Parathyroid adenoma (tissue), 2 donors: ENCODE measurements around the gene TNXB.

ENCODE experiments used
- H2AFZ ChIP-seq: fragments of 300-600 bp; sonication (generic); one replicate; pipeline ENCODE4 v1.7.0; 2017; ENCODE audit warnings: antibody characterized with exemption, mild to moderate bottlenecking
- H3K27ac ChIP-seq: fragments of 300-600 bp; sonication (generic); one replicate; pipeline ENCODE4 v1.7.0; 2017
- H3K27me3 ChIP-seq: fragments of 300-600 bp; sonication (generic); one replicate; pipeline ENCODE4 v1.7.0; 2017; ENCODE audit warnings: low read length; ENCODE audit not compliant: control insufficient read depth, insufficient read depth
- H3K36me3 ChIP-seq: fragments of 300-600 bp; sonication (generic); one replicate; pipeline ENCODE4 v1.7.0; 2017; ENCODE audit warnings: low read length; ENCODE audit not compliant: control insufficient read depth, insufficient read depth
- H3K4me1 ChIP-seq: fragments of 300-600 bp; sonication (generic); one replicate; pipeline ENCODE4 v1.7.0; 2017; ENCODE audit warnings: control low read depth
- H3K4me2 ChIP-seq: fragments of 300-600 bp; sonication (generic); one replicate; pipeline ENCODE4 v1.7.0; 2017; ENCODE audit warnings: low read length
- H3K4me3 ChIP-seq: fragments of 300-600 bp; sonication (generic); one replicate; pipeline ENCODE4 v1.7.0; 2017; ENCODE audit warnings: low read depth, low read length
- H3K79me2 ChIP-seq: fragments of 300-600 bp; sonication (generic); one replicate; pipeline ENCODE4 v1.7.0; 2017; ENCODE audit warnings: control low read depth
- H3K9ac ChIP-seq: fragments of 300-600 bp; sonication (generic); one replicate; pipeline ENCODE4 v1.7.0; 2017; ENCODE audit warnings: mild to moderate bottlenecking
- H3K9me3 ChIP-seq: fragments of 300-600 bp; sonication (generic); one replicate; pipeline ENCODE4 v1.7.0; 2017; ENCODE audit warnings: low read length; ENCODE audit not compliant: control insufficient read depth
- TF ChIP-seq, protein P1 (sequence below): fragments of 300-600 bp; sonication (generic); IDR thresholded peaks from one replicate; pipeline ENCODE4 v1.7.0; 2017; ENCODE audit warnings: antibody characterized with exemption, mild to moderate bottlenecking
- donor health status: primary hyperparathyroidism.

Gene TNXB

DNA sequence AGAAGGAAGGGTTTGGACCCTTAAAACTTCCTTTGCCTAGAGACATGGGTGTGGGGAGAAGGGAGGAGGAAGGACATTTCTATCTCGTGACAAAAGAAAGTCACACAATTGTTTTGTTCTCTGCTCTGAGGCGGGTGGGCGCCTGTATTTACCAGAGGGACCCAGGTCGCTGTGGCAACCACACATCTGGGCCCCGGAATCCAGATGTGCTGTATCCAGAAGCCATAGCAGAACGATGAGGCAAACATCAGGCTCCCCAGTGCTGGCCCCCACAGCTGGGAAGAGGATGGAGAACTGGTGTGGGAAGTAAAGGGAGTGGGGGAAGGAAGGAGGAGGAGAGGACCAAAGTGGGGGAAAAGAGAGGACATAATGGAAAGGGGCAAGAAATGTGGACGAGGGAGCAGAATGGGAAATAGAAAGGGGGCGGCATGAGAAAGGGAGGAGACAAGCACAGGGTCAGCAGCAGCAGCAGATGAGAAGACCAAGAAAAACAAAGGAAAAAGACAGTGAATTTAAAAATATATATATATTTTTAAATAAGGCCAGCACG, 3.4 kb upstream of the TNXB start:
- Histone ChIP-seq H3K4me1 (peaks cover 6% of the 10 kb centered on the region), H3K27ac (peak overlapping the region; percentile 60), H3K9ac (no peak overlapping the region)

DNA sequence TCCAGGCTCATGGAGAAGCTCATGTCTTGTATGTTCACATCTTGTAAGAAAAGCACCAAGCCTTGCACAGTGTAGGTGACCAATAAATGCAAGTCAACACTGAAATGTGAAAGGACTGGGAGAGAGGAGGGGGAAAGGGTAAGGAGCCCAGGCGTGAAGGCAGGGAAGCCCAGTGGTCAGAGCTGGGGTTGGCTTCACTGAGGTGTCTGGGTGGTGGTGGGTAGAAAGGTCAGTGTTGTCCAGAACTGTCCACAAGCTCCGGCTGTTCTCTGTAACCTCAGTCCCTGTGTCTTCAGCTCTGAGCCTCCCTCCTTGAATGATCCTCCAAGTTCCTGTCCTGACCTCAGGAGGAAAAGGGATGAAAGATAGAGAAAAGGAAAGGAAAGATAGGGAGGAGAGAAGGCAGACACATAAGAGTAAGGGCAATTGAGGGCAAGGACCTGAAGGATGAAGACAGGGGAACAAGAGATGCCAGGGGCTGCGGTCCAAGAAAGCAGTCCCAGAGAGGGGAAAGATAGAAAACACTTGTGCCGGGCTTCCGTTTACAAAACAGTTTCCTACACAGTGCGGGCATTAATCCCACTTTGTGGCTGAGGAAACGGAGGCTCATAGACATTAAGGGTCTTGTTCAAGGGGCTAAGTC, 2.4 kb upstream of the TNXB start:
- Histone ChIP-seq H3K9ac (no peak overlapping the region), H3K27me3 (no peaks in the 10 kb centered on the region), H3K79me2 (no peaks in the 10 kb centered on the region), H3K4me1 (peaks cover 7% of the 10 kb centered on the region), H3K4me2 (no peak overlapping the region), H3K27ac (peak overlapping the region; percentile 60), H3K9me3 (no peaks in the 10 kb centered on the region), H3K36me3 (no peaks in the 10 kb centered on the region), H2AFZ (no peak overlapping the region), H3K4me3 (no peak overlapping the region)
- TF ChIP-seq, protein P1, sequence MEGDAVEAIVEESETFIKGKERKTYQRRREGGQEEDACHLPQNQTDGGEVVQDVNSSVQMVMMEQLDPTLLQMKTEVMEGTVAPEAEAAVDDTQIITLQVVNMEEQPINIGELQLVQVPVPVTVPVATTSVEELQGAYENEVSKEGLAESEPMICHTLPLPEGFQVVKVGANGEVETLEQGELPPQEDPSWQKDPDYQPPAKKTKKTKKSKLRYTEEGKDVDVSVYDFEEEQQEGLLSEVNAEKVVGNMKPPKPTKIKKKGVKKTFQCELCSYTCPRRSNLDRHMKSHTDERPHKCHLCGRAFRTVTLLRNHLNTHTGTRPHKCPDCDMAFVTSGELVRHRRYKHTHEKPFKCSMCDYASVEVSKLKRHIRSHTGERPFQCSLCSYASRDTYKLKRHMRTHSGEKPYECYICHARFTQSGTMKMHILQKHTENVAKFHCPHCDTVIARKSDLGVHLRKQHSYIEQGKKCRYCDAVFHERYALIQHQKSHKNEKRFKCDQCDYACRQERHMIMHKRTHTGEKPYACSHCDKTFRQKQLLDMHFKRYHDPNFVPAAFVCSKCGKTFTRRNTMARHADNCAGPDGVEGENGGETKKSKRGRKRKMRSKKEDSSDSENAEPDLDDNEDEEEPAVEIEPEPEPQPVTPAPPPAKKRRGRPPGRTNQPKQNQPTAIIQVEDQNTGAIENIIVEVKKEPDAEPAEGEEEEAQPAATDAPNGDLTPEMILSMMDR: no peak

More for the DNA sequence above, 3.4 kb upstream of the TNXB start:
- no peak overlapping the region for H3K4me2 ChIP-seq
- H3K27me3 ChIP-seq: no peaks in the 10 kb centered on the region
- no peaks in the 10 kb centered on the region for H3K9me3 ChIP-seq
- H3K36me3 ChIP-seq: no peaks in the 10 kb centered on the region
- H2AFZ ChIP-seq: no peak overlapping the region
- TF ChIP-seq, protein P1: no peak
- no peak overlapping the region for H3K4me3 ChIP-seq
- no peaks in the 10 kb centered on the region for H3K79me2 ChIP-seq

DNA sequence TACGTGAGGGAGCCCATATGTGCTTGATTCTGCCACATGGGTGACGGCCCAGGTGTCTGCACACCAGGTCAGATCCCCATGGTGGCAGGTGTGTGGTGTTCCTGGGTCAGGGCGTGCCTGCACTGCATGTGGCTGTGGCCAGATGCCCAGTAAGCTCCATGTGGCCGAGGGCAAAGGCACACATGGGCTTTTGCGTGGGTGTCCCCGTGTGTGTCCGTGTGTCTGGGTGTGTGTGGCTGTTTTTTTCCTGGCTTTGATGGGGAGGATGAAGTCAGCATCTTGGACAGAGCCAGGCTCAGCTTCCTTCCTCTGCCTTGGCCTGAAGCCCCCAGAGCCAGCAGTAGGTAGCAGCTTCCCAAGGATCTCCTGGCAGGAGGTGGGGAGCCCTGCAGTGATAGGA, 1.5 kb upstream of the TNXB start:
- H3K36me3 ChIP-seq: no peaks in the 10 kb centered on the region
- no peaks in the 10 kb centered on the region for H3K27me3 ChIP-seq
- no peak overlapping the region for H2AFZ ChIP-seq
- no peaks in the 10 kb centered on the region for H3K79me2 ChIP-seq
- peak overlapping the region; percentile 33 for H3K27ac ChIP-seq
- no peak overlapping the region for H3K4me3 ChIP-seq
- peaks cover 7% of the 10 kb centered on the region for H3K4me1 ChIP-seq
- no peaks in the 10 kb centered on the region for H3K9me3 ChIP-seq
- TF ChIP-seq, protein P1: no peak
- H3K4me2 ChIP-seq: no peak overlapping the region
- no peak overlapping the region for H3K9ac ChIP-seq

DNA sequence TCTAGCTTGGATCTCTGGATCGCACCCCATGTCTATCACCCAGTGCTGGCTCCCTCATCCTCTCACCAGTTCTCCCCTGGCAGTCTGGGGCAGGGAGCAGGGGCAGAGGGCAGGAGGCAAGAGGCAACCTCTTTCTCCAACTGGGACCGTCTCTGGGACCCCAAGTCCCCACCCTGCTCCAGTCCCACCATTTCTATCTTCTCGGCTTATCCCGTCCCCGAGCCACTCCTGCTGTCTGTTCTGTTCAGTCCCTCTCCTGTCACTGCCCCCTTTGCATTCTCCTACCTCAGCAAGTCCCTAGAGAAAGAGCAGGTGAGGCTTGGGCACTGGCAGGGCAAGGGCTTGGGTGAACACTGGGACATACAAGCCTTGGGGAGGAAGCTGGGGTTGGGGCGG, 625 bp upstream of the TNXB start:
- H3K9ac ChIP-seq: no peak overlapping the region
- no peaks in the 10 kb centered on the region for H3K36me3 ChIP-seq
- no peak overlapping the region for H2AFZ ChIP-seq
- TF ChIP-seq, protein P1: no peak
- peak overlapping the region; percentile 47 for H3K27ac ChIP-seq
- H3K27me3 ChIP-seq: no peaks in the 10 kb centered on the region
- H3K9me3 ChIP-seq: no peaks in the 10 kb centered on the region
- H3K79me2 ChIP-seq: no peaks in the 10 kb centered on the region
- H3K4me3 ChIP-seq: no peak overlapping the region
- H3K4me2 ChIP-seq: no peak overlapping the region
- peaks cover 7% of the 10 kb centered on the region for H3K4me1 ChIP-seq

DNA sequence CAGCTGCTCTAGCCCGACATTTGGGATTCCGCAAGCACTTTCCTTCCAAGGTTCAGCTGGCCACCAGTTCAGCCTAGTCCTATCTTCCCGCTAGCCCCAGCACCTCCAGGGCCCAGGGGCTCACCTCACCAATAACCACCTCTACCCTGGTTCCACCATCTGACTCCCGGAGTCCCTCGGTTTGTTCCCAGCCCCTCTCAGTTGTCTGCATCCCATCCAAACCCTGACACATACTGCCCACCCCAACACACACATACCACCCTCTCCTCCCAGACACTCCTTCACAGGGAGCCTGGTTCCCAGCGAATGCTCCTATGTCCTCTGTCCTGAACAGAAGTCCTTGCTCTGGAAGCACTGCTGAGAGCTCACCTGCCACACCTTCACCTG, 418 bp downstream of the TNXB start:
- H3K4me1 ChIP-seq: peaks cover 7% of the 10 kb centered on the region

More for the DNA sequence above, 418 bp downstream of the TNXB start:
- Histone ChIP-seq H3K9ac (no peak overlapping the region), H3K36me3 (no peaks in the 10 kb centered on the region), H3K27ac (peak overlapping the region; percentile 59), H3K9me3 (no peaks in the 10 kb centered on the region), H3K79me2 (no peaks in the 10 kb centered on the region), H2AFZ (no peak overlapping the region), H3K27me3 (no peaks in the 10 kb centered on the region), H3K4me3 (peak overlapping the region; percentile 25), H3K4me2 (no peak overlapping the region)
- TF ChIP-seq, protein P1: no peak
